Right atrium auricular region (tissue), 2 donors: ENCODE measurements around the gene UBTD1. TPM values are rescaled to one million over a fixed set of nuclear protein-coding genes. Genes with fewer than 3 reads are reported as not detected.
A peak's percentile ranks its signal among the peaks of the same experiment; 100 is the strongest.

Source experiments
- DNase-seq: peaks from one replicate; pipeline ENCODE4 v3.0.0-alpha.2; 2019; ENCODE audit warnings: low spot score
- H3K27ac ChIP-seq, 2 donors: fragments of 200-600 bp; sonication (generic); 1 replicate in 1 of 2; 2 replicates in 1 of 2; pipeline ENCODE4 v1.5.1; 2016 to 2019
- H3K27me3 ChIP-seq, 2 donors: fragments of 200-600 bp; sonication (generic); one replicate each; pipeline versions ENCODE4 v1.5.1 to v1.6.0; 2017 to 2019
- H3K36me3 ChIP-seq: fragments of 200-600 bp; sonication (generic); one replicate; pipeline ENCODE4 v1.5.1; 2016
- H3K4me1 ChIP-seq, 2 donors: fragments of 200-600 bp; sonication (generic); one replicate each; pipeline versions ENCODE4 v1.5.1 to v1.6.0; 2017 to 2019
- H3K4me3 ChIP-seq, 2 donors: fragments of 200-600 bp; sonication (generic); 1 replicate in 1 of 2; 2 replicates in 1 of 2; pipeline ENCODE4 v1.5.1; 2017 to 2019; ENCODE audit warnings: mild to moderate bottlenecking in 1 of 2, moderate library complexity in 1 of 2
- H3K9me3 ChIP-seq, 2 donors: fragments of 200-600 bp; sonication (generic); one replicate each; pipeline ENCODE4 v1.5.1; 2019
- CTCF ChIP-seq, 2 donors: fragments of 200-600 bp; sonication (generic); IDR thresholded peaks; one replicate each; pipeline ENCODE4 v1.5.1; 2019; ENCODE audit warnings: antibody characterized with exemption in 2 of 2
- total RNA-seq, 2 donors: library from RNA; depleted of rRNA; stranded (reverse); fragments of >200 nt; gene quantifications; one replicate each; pipeline ENCODE4 v1.1.0, GENCODE V29; 2016

UBTD1 gene
- total RNA-seq, 2 donors from 2014 or later = 26.7 to 30.7 TPM

GRCh38 chr10:97494863-97495506 lies 3.7 kb upstream of the UBTD1 start:
- TF ChIP-seq CTCF (IDR thresholded peaks at IDR 0.05) = no peak
- DNase-seq = no peak
- Histone ChIP-seq H3K4me1 (peaks cover 0 to 59% of the 10 kb centered on the region in 2 donors), H3K9me3 (no peaks in the 10 kb centered on the region), H3K27me3 (no peaks in the 10 kb centered on the region), H3K4me3 (no peak overlapping the region), H3K36me3 (no peaks in the 10 kb centered on the region), H3K27ac (peak overlapping the region; percentile 57 to 59)

GRCh38 chr10:97497572-97498075 lies 1.1 kb upstream of the UBTD1 start:
- Histone ChIP-seq H3K36me3 (no peaks in the 10 kb centered on the region), H3K27ac (peak overlapping the region; percentile 96 to 97), H3K4me3 (peak overlapping the region; percentile 86 to 88), H3K4me1 (peaks cover 0 to 53% of the 10 kb centered on the region in 2 donors), H3K27me3 (no peaks in the 10 kb centered on the region), H3K9me3 (no peaks in the 10 kb centered on the region)
- TF ChIP-seq CTCF (IDR thresholded peaks at IDR 0.05) = no peak
- peak; percentile 87 for DNase-seq

- Histone ChIP-seq H3K36me3 (no peaks in the 10 kb centered on the region), H3K4me1 (peaks cover 0 to 49% of the 10 kb centered on the region in 2 donors), H3K27me3 (no peaks in the 10 kb centered on the region), H3K27ac (peak within 1 kb of the TSS; percentile 96 to 97), H3K9me3 (no peaks in the 10 kb centered on the region), H3K4me3 (peak within 1 kb of the TSS; percentile 86 to 88)
- no peak for TF ChIP-seq CTCF (IDR thresholded peaks at IDR 0.05)
- peak; percentile 99 for DNase-seq
Observed at GRCh38 chr10:97498076-97498840, 466 bp upstream of the UBTD1 start, which contains the start of gene MMS19. TSS of gene MMS19 (minus strand) at chr10:97498422. CDS start at chr10:97498384, 38 bp downstream.

GRCh38 chr10:97499561-97500296 lies 1.0 kb downstream of the UBTD1 start:
- Histone ChIP-seq H3K4me1 (peaks cover 0 to 43% of the 10 kb centered on the region in 2 donors), H3K36me3 (no peaks in the 10 kb centered on the region), H3K9me3 (no peaks in the 10 kb centered on the region), H3K27ac (peak overlapping the region; percentile 96 to 97), H3K27me3 (no peaks in the 10 kb centered on the region), H3K4me3 (peak overlapping the region; percentile 86 to 88)
- no peak for TF ChIP-seq CTCF (IDR thresholded peaks at IDR 0.05)
- DNase-seq = peak; percentile 83

- Histone ChIP-seq H3K27ac (peak overlapping the region; percentile 96 to 97), H3K4me1 (peaks cover 0 to 38% of the 10 kb centered on the region in 2 donors), H3K4me3 (peak overlapping the region; percentile 86 to 88), H3K9me3 (no peaks in the 10 kb centered on the region), H3K27me3 (no peaks in the 10 kb centered on the region), H3K36me3 (no peaks in the 10 kb centered on the region)
- no peak for TF ChIP-seq CTCF (IDR thresholded peaks at IDR 0.05)
- no peak for DNase-seq
Observed at GRCh38 chr10:97500297-97500575, 1.5 kb downstream of the UBTD1 start.
